GM12878 (cell line): ENCODE results near the gene ICAM4. TPM values are rescaled to one million over a fixed set of nuclear protein-coding genes. Genes with fewer than 3 reads are reported as not detected.

Source experiments
- ATAC-seq: fragments of 200-7000 bp; cut with Tn5 transposase; 3 replicates; pipeline ENCODE4 v1.9.1; 2020; ENCODE audit warnings: mild to moderate bottlenecking, moderate library complexity
- BruUV-seq: library from RNA; stranded (reverse); fragments of 400-500 nt; replicated peaks from 2 replicates; lab custom pipeline; 2021; lab: Mats Ljungman, UMichigan
- CTCF ChIA-PET: fragments of 300-600 bp; sonication (Branson Sonifier 250); formaldehyde crosslinking; extraction: SDS; loops from one replicate; lab custom pipeline; 2021; ENCODE audit warnings: inconsistent platforms; lab: Yijun Ruan, JAX
- POLR2A ChIA-PET: fragments of 350-600 bp; formaldehyde crosslinking; extraction: SDS; loops from one replicate; lab custom pipeline; 2021; ENCODE audit warnings: inconsistent platforms; lab: Charles Lee
- RAD21 ChIA-PET: fragments of 300-600 bp; sonication (Branson Sonifier 250); formaldehyde crosslinking; loops from one replicate; lab custom pipeline; 2023; ENCODE audit warnings: antibody characterized with exemption; ENCODE audit not compliant: unreplicated experiment; lab: Charles Lee
- SMC1A ChIA-PET: fragments of 300-600 bp; sonication (Branson Sonifier 250); formaldehyde crosslinking; loops from one replicate; lab custom pipeline; 2023; ENCODE audit not compliant: unreplicated experiment, uncharacterized antibody; lab: Charles Lee
- DNase-seq: peaks from one replicate; pipeline ENCODE4 v3.0.0-alpha.2; 2011; ENCODE audit warnings: low read depth, low spot score
- FAIRE-seq: peaks from 3 replicates; lab custom pipeline; 2011; peaks lifted over from hg19 to GRCh38; lab: Jason Lieb, UNC
- H2AFZ ChIP-seq: 2 replicates; pipeline ENCODE4 v1.6.0; 2011; ENCODE audit warnings: low read depth, low read length, control low read depth; ENCODE audit not compliant: control insufficient read depth
- H3K27ac ChIP-seq: 2 replicates; pipeline ENCODE4 v1.5.1; 2011; ENCODE audit warnings: control low read depth; ENCODE audit not compliant: control insufficient read depth, insufficient read depth
- H3K27me3 ChIP-seq, 2 experiments: replicated peaks in 1 of 2; 2 replicates each; pipeline versions ENCODE4 v1.6.0 to v1.6.1; 2011; ENCODE audit warnings: low read length in 1 of 2; ENCODE audit not compliant: control insufficient read depth in 2 of 2, insufficient read depth in 2 of 2
- H3K36me3 ChIP-seq, 2 experiments: 2 replicates each; pipeline ENCODE4 v1.5.1; 2011; ENCODE audit warnings: low read length in 1 of 2; ENCODE audit not compliant: control insufficient read depth in 2 of 2, insufficient read depth in 2 of 2
- H3K4me1 ChIP-seq: 2 replicates; pipeline ENCODE4 v1.6.1; 2011; ENCODE audit warnings: mild to moderate bottlenecking, low read length, moderate library complexity, mixed read lengths; ENCODE audit not compliant: control insufficient read depth, insufficient read depth
- H3K4me2 ChIP-seq: 2 replicates; pipeline ENCODE4 v1.6.0; 2011; ENCODE audit warnings: control low read depth; ENCODE audit not compliant: control insufficient read depth, insufficient read depth
- H3K4me3 ChIP-seq: fragments of 200-600 bp; sonication (generic); 2 replicates; pipeline ENCODE4 v1.5.1; 2016
- H3K79me2 ChIP-seq: 2 replicates; pipeline ENCODE4 v1.6.0; 2011; ENCODE audit warnings: low read length; ENCODE audit not compliant: control insufficient read depth, insufficient read depth
- H3K9ac ChIP-seq: 2 replicates; pipeline ENCODE4 v1.8.0; 2011; ENCODE audit warnings: low read length, control low read depth, mixed read lengths; ENCODE audit not compliant: control insufficient read depth, insufficient read depth
- H3K9me3 ChIP-seq: replicated peaks from 3 replicates; pipeline ENCODE4 v1.5.1; 2011; ENCODE audit warnings: mild to moderate bottlenecking, low read length; ENCODE audit not compliant: control insufficient read depth, insufficient read depth
- H4K20me1 ChIP-seq: 2 replicates; pipeline ENCODE4 v1.6.0; 2011; ENCODE audit not compliant: control insufficient read depth, insufficient read depth
- POLR2A ChIP-seq: IDR thresholded peaks from 2 replicates; pipeline ENCODE4 v1.6.1; 2011; ENCODE audit warnings: low read depth, mild to moderate bottlenecking, low read length
- POLR2AphosphoS2 ChIP-seq: IDR thresholded peaks from 2 replicates; pipeline ENCODE4 v1.6.1; 2011; ENCODE audit warnings: low read depth, mild to moderate bottlenecking, low read length, improper control_type of control experiment, moderate library complexity
- POLR2AphosphoS5 ChIP-seq: IDR thresholded peaks from 2 replicates; pipeline ENCODE4 v1.6.1; 2011; ENCODE audit warnings: mild to moderate bottlenecking, low read length, inconsistent platforms
- SP1 ChIP-seq: IDR thresholded peaks from one replicate; pipeline ENCODE4 v1.6.1; 2011; ENCODE audit warnings: low read depth, low read length
- ZBTB40 ChIP-seq: fragments of 450-650 bp; IDR thresholded peaks from 2 replicates; pipeline ENCODE4 v1.6.1; 2016; ENCODE audit warnings: mild to moderate bottlenecking, moderate library complexity, borderline replicate concordance
- ZNF207 ChIP-seq: fragments of 450-650 bp; IDR thresholded peaks from 2 replicates; pipeline ENCODE4 v1.6.1; 2014; ENCODE audit warnings: antibody characterized with exemption, mild to moderate bottlenecking, borderline replicate concordance
- WGBS: methylation state at CpG from one replicate; pipeline ENCODE4 v1.1.6; 2016; ENCODE audit warnings: low lambda C conversion rate; ENCODE audit not compliant: insufficient replicate concordance, insufficient coverage; ENCODE audit errors: missing lambda C conversion rate; 5-methylcytosine and 5-hydroxymethylcytosine counted together
- in situ Hi-C: fragments of 300-500 bp; cut with MboI; formaldehyde crosslinking; loops from 9 replicates; pipeline ENCODE4 v1.14.3; 2018; ENCODE audit warnings: mixed read lengths
- intact Hi-C: fragments of 100-400 bp; cut with micrococcal nuclease; formaldehyde crosslinking; loops from one replicate; pipeline ENCODE4 v1.14.2; 2022; ENCODE audit not compliant: unreplicated experiment
- polyA plus RNA-seq, 11 experiments: library from polyadenylated mRNA; depleted of rRNA in 4 of 11; unstranded in 6 of 11; stranded (reverse) in 5 of 11; fragments of >200 nt; fragmentation: Nextera tagmentation in 4 of 11; fragmentation: Illumina TruSeq in 1 of 11; extraction: Ambion mirVana in 4 of 11; extraction: Trizol in 1 of 11; gene quantifications; 1 replicate in 1 of 11; 2 replicates in 10 of 11; pipeline versions ENCODE4 v1.2.1 to v1.2.3, GENCODE V29; 2011 to 2016; ENCODE audit warnings: inconsistent platforms in 2 of 11, missing spikeins in 2 of 11, low read depth in 1 of 11
- total RNA-seq, 4 experiments: library from RNA; depleted of rRNA in 3 of 4; stranded (reverse); fragments of >200 nt in 3 of 4; fragmentation: Illumina TruSeq in 1 of 4; extraction: Trizol in 1 of 4; gene quantifications; 2 replicates each; pipeline versions ENCODE4 v1.2.1 to v1.2.3, GENCODE V29; 2013 to 2021
- TF ChIP-seq, protein P1 (sequence below): fragments of 450-650 bp; IDR thresholded peaks from 2 replicates; pipeline ENCODE4 v1.6.1; 2016; ENCODE audit warnings: mild to moderate bottlenecking

ICAM4 gene
- total and polyA plus RNA-seq, 10 of the 15 experiments (the other 5 are each of a cell fraction or from before 2014, with no cell fraction given): 0.31 to 5.1 (median 1.7) TPM

DNA sequence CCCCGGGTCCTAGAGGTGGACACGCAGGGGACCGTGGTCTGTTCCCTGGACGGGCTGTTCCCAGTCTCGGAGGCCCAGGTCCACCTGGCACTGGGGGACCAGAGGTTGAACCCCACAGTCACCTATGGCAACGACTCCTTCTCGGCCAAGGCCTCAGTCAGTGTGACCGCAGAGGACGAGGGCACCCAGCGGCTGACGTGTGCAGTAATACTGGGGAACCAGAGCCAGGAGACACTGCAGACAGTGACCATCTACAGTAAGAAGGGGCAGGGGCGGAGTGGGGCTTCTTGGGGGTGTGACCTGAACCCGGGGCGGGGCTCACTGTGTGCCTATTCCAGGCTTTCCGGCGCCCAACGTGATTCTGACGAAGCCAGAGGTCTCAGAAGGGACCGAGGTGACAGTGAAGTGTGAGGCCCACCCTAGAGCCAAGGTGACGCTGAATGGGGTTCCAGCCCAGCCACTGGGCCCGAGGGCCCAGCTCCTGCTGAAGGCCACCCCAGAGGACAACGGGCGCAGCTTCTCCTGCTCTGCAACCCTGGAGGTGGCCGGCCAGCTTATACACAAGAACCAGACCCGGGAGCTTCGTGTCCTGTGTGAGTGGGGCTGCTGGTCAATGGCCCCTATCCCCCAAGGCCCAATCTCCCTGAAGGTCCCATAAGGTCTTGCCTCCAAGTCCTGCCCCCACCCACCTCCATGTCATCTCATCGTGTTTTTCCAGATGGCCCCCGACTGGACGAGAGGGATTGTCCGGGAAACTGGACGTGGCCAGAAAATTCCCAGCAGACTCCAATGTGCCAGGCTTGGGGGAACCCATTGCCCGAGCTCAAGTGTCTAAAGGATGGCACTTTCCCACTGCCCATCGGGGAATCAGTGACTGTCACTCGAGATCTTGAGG lies 2.4 kb upstream of the ICAM4 start:
- H3K79me2 ChIP-seq: peaks cover 11% of the 10 kb centered on the region
- H3K9ac ChIP-seq: no peak overlapping the region
- no peaks in the 10 kb centered on the region for H3K27me3 ChIP-seq
- POLR2A ChIA-PET: no interaction called here
- H3K4me1 ChIP-seq: peaks cover 49% of the 10 kb centered on the region
- no peak overlapping the region for H3K27ac ChIP-seq
- H3K9me3 ChIP-seq: no peaks in the 10 kb centered on the region
- H2AFZ ChIP-seq: no peak overlapping the region
- BruUV-seq: no TSS peak
- TF ChIP-seq POLR2AphosphoS5 (0 out of 2 replicates have a peak, but pooled peaks have one; percentile 42), SP1 (no peak)
- CTCF ChIA-PET: interaction anchor here (5.9 kb wide), 1 partner anchor 14 kb away, joined by 58 read pairs; the partner anchor contains the start of gene ICAM1
- WGBS: 90% methylated on average over 34 of the region's 34 CpGs
- SMC1A ChIA-PET: interaction anchor here (0.7 to 0.9 kb wide), 2 partner anchors 13 to 14 kb away, joined by 3 to 4 read pairs; partner anchors contain the start of gene ICAM1
- no peak overlapping the region for H3K4me2 ChIP-seq
- RAD21 ChIA-PET: interaction anchor here (0.7 kb wide), 1 partner anchor 96 kb away, joined by 3 read pairs; the partner anchor contains the start of gene TYK2
- intact Hi-C loops (no loop called here), in situ Hi-C loops (no loop called here)
- DNase-seq (no peak), FAIRE-seq (no peak), ATAC-seq (no peak)
- H3K36me3 ChIP-seq: peaks cover 30 to 35% of the 10 kb centered on the region in 2 experiments; a peak in 3 of 4 replicates
- peaks cover 13% of the 10 kb centered on the region; the same call in 1 of the 2 replicates for H4K20me1 ChIP-seq
- no peak overlapping the region for H3K4me3 ChIP-seq

- H3K4me1 ChIP-seq: peaks cover 50% of the 10 kb centered on the region
- intact Hi-C loops (no loop called here), in situ Hi-C loops (no loop called here)
- FAIRE-seq: no peak
- no peak overlapping the region for H3K9ac ChIP-seq
- H3K9me3 ChIP-seq: no peaks in the 10 kb centered on the region
- 98% methylated on average over 13 of the region's 13 CpGs for WGBS
- no peak overlapping the region for H3K4me2 ChIP-seq
- peaks cover 5% of the 10 kb centered on the region for H3K79me2 ChIP-seq
- CTCF ChIA-PET: interaction anchor here (5.9 kb wide), 1 partner anchor 14 kb away, joined by 58 read pairs; the partner anchor contains the start of gene ICAM1
- no peak for ATAC-seq
- H3K27ac ChIP-seq: no peak overlapping the region
- SMC1A ChIA-PET: interaction anchor here (0.7 to 3.7 kb wide), 3 partner anchors 13 to 14 kb away, joined by 3 to 50 read pairs (median 4); partner anchors contain the start of gene ICAM1
- peaks cover 27 to 30% of the 10 kb centered on the region in 2 experiments; a peak in 3 of 4 replicates for H3K36me3 ChIP-seq
- no peak overlapping the region for H3K4me3 ChIP-seq
- BruUV-seq: no TSS peak
- no peaks in the 10 kb centered on the region for H3K27me3 ChIP-seq
- POLR2A ChIA-PET: interaction anchor here (5.5 kb wide), 1 partner anchor 14 kb away, joined by 69 read pairs; the partner anchor contains the start of gene ICAM1
- RAD21 ChIA-PET: interaction anchor here (0.7 kb wide), 1 partner anchor 96 kb away, joined by 3 read pairs; the partner anchor contains the start of gene TYK2
- peaks cover 10% of the 10 kb centered on the region; the same call in 1 of the 2 replicates for H4K20me1 ChIP-seq
- no peak overlapping the region for H2AFZ ChIP-seq
- no peak for DNase-seq
- TF ChIP-seq ZNF207 (no peak), POLR2A (0 out of 2 replicates have a peak, but pooled peaks have one; percentile 56), POLR2AphosphoS2 (no peak), ZBTB40 (no peak)
- TF ChIP-seq, protein P1, sequence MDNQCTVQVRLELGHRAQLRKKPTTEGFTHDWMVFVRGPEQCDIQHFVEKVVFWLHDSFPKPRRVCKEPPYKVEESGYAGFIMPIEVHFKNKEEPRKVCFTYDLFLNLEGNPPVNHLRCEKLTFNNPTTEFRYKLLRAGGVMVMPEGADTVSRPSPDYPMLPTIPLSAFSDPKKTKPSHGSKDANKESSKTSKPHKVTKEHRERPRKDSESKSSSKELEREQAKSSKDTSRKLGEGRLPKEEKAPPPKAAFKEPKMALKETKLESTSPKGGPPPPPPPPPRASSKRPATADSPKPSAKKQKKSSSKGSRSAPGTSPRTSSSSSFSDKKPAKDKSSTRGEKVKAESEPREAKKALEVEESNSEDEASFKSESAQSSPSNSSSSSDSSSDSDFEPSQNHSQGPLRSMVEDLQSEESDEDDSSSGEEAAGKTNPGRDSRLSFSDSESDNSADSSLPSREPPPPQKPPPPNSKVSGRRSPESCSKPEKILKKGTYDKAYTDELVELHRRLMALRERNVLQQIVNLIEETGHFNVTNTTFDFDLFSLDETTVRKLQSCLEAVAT: 0 out of 2 replicates have a peak, but pooled peaks have one; percentile 17
Measured at GRCh38 chr19:10284960-10285278, 1.8 kb upstream of the ICAM4 start.
